GM21737 (cell line): ENCODE results near the gene FCRLB.
"Not testable (repeated sequence)": the region's sequence is repeated elsewhere in the genome, so short reads cannot be mapped to it uniquely, and the experiment has no call there.

ENCODE experiments used
- ATAC-seq: cut with Tn5 transposase; IDR thresholded peaks from one replicate; pipeline ENCODE4 v1.9.1; 2021; ENCODE audit warnings: mild to moderate bottlenecking, moderate library complexity; ENCODE audit not compliant: unreplicated experiment

FCRLB gene

GRCh38 chr1:161719325-161719611 lies 2.1 kb upstream of the FCRLB start:
- ATAC-seq, result no peak

- ATAC-seq, result no peak
Measured at GRCh38 chr1:161720422-161720821, 922 bp upstream of the FCRLB start.

GRCh38 chr1:161721738-161722343 lies 497 bp downstream of the FCRLB start:
- ATAC-seq, result no peak

DNA sequence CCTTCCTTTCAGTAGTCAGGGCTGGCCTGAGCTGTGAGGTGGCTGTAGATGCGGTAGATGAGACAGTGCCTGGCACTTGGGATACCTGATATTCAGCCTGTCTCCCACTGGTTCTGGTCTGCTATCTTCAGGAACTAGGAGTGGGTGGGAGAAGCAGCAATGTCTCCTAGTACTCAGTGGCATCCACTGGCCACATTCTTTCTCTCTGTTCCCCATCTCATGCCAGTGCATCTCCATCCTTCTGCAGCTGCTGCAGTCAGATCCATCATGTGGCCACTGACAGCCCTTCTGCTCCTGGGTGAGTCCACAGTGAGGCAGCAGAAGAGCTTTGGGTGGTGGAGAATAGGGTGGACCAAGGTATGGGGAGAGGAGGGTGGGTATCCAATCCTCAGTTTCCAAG lies 1.1 kb downstream of the FCRLB start:
- ATAC-seq, result no peak

- ATAC-seq, result no peak
Measured at GRCh38 chr1:161723459-161724141, 2.3 kb downstream of the FCRLB start.

GRCh38 chr1:161725258-161725907 lies 4.0 kb downstream of the FCRLB start:
- not testable (repeated sequence) for ATAC-seq

- ATAC-seq, result peak; percentile 20
Measured at GRCh38 chr1:161725908-161726472, 4.6 kb downstream of the FCRLB start.

GRCh38 chr1:161726473-161727255 lies 5.3 kb downstream of the FCRLB start:
- peak; percentile 45 for ATAC-seq

DNA sequence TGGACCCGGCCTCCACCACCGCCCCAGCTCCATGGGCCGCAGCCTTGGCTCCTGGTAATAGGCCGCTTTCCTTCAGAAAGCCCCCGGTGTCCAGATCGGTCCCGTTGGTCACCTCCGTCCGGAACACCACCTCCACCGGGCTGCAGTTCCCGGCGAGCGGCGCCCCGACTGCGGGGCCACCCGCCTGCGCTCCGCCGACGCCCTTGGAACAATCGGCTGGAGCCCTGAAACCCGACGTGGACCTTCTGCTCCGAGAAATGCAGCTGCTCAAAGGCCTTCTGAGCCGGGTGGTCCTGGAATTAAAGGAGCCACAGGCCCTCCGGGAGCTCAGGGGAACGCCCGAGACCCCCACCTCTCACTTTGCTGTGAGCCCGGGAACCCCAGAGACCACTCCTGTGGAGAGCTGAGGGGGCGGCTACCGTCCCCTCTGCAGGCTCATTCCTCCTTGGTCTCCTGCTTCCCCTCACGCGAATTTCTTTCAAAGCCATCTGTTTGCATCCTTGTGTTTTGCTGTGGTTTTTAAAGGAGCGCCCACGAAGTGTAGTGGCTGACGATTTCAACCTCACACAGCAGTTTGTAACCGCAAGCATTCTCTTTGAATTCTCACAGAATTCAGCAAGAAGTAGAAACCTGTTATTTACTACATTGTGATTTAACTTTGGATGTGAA lies 6.0 kb downstream of the FCRLB start:
- ATAC-seq, result peak; percentile 2

- ATAC-seq, result no peak
Measured at GRCh38 chr1:161728376-161729226, 7.3 kb downstream of the FCRLB start.

GRCh38 chr1:161730050-161730564 lies 8.8 kb downstream of the FCRLB start:
- no peak for ATAC-seq

- ATAC-seq, result no peak
Measured at GRCh38 chr1:161731241-161731640, 9.9 kb downstream of the FCRLB start.

- ATAC-seq, result no peak
Measured at GRCh38 chr1:161731981-161732718, 10.8 kb downstream of the FCRLB start.

GRCh38 chr1:161733526-161733925 lies 12.2 kb downstream of the FCRLB start:
- no peak for ATAC-seq

GRCh38 chr1:161735837-161736236 lies 14.5 kb downstream of the FCRLB start:
- ATAC-seq, result no peak

- ATAC-seq, result no peak
Measured at GRCh38 chr1:161736335-161736969, 15.1 kb downstream of the FCRLB start.

DNA sequence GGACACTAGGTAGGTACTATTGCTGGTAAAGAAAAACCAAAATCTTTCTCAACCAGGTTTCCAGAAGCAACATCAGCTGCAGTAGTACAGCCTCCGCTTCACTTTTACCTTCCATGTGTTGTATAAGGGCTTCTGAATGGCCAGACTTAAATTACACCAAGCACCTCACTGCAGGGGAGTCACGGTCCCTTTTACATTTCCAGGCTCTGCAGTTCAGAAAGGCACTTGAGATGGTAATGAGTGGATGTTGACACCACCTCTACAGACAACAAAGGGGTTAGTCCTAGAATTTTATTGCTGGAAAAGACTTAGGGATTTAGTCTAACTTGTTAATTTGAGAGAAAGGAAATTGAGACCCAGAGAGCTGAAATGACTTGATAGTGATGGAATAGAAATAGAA lies 16.3 kb downstream of the FCRLB start:
- no peak for ATAC-seq

GRCh38 chr1:161738627-161739287 lies 17.4 kb downstream of the FCRLB start:
- peak; percentile 66 for ATAC-seq
